ENCODE results near the gene HYCC2.
"Not testable (repeated sequence)": the region's sequence is repeated elsewhere in the genome, so short reads cannot be mapped to it uniquely, and the experiment has no call there.

Gene HYCC2

DNA sequence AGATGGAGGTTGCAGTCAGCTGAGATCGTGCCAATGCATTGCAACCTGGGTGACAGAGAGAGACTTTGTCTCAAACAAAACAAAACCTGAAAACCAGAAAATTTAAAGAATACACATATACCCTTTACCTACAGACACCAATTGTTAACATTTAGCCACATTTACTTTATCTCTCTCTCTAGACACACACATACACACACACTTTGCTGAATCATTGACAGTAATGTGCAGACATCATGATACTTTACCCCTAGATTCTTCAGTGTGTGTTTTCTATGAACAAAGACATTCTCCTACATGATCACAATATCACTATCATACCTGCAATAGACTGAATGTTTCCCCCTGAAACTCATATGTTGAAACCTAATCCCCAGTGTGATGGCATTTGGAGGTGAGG lies 34.3 kb upstream of the HYCC2 start:
- no peaks in the 10 kb centered on the region for H3K4me1 Mint-ChIP-seq (ENCODE audit: low read depth)
- H3K36me3 Mint-ChIP-seq (ENCODE audit: low read depth), result no peaks in the 10 kb centered on the region
- H3K27me3 Mint-ChIP-seq, result no peaks in the 10 kb centered on the region
- no peaks in the 10 kb centered on the region for H3K9me3 Mint-ChIP-seq
- no peak overlapping the region for H3K27ac Mint-ChIP-seq
- DNase-seq, result no peak
- H3K4me3 Mint-ChIP-seq, result no peak overlapping the region

DNA sequence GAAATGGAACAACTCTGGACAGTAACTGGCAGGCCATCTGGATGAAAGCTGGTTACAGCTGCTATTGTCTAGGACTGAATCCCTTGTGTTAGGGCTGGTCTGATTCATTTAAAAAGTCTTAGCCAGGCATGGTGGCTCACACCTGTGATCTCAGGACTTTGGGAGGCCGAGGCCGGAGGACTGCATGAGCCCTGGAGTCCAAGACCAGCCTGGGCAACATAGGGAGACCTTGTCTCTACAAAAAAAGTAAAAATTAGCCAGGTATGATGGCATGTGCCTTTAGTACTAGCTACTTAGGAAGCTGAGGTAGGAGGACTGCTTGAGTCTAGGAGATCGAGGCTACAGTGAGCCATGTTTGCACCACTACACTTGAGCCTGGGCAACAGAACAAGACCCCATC lies 29.0 kb upstream of the HYCC2 start:
- H3K4me1 Mint-ChIP-seq (ENCODE audit: low read depth), result peaks cover 2% of the 10 kb centered on the region
- no peaks in the 10 kb centered on the region for H3K9me3 Mint-ChIP-seq
- DNase-seq, result no peak
- no peaks in the 10 kb centered on the region for H3K27me3 Mint-ChIP-seq
- H3K36me3 Mint-ChIP-seq (ENCODE audit: low read depth), result no peaks in the 10 kb centered on the region
- no peak overlapping the region for H3K4me3 Mint-ChIP-seq
- H3K27ac Mint-ChIP-seq, result no peak overlapping the region

DNA sequence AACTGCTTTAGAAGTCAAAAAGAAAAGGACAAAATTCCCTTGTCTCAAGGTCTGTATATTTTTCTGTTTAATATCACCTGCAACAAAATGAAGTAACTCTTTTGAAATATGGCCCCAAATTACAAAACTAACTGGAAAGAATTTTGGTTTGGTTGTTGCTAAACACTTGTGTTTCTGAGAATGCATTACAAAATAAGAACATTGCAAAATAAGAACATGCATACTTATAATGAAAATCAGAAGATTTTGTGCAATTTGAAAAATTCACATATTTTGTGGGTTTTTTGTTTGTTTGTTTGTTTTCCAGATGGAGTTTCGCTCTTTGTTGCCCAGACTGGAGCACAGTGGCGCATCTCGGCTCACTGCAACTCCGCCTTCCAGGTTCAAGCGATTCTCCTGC lies 22.1 kb upstream of the HYCC2 start:
- Mint-ChIP-seq H3K27me3 (no peaks in the 10 kb centered on the region), H3K27ac (no peak overlapping the region), H3K36me3 (ENCODE audit: low read depth) (peaks cover 14% of the 10 kb centered on the region), H3K4me3 (no peak overlapping the region), H3K4me1 (ENCODE audit: low read depth) (peaks cover 5% of the 10 kb centered on the region), H3K9me3 (no peaks in the 10 kb centered on the region)
- DNase-seq, result no peak

DNA sequence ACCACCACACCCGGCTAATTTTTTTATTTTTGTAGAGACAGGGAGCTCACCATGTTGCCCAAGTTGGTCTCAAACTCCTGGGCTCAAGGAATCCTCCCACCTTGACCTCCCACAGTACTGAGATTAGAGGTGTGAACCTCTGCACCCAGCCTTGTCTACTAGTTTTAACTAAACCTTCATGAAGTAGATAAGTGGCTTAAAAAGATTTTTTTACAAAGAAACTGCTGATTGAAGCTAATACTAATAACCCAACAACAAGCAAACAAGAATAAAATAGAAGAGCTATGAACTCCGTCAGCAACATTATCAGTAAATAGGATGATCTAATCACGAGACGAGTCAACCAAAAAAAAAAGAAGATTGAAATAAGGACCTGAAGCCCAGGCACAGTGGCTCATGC lies 19.1 kb upstream of the HYCC2 start:
- Mint-ChIP-seq H3K27me3 (no peaks in the 10 kb centered on the region), H3K4me1 (ENCODE audit: low read depth) (peaks cover 3% of the 10 kb centered on the region), H3K9me3 (no peaks in the 10 kb centered on the region), H3K4me3 (no peak overlapping the region), H3K36me3 (ENCODE audit: low read depth) (peaks cover 39% of the 10 kb centered on the region), H3K27ac (peak overlapping the region; percentile 20)
- no peak for DNase-seq

DNA sequence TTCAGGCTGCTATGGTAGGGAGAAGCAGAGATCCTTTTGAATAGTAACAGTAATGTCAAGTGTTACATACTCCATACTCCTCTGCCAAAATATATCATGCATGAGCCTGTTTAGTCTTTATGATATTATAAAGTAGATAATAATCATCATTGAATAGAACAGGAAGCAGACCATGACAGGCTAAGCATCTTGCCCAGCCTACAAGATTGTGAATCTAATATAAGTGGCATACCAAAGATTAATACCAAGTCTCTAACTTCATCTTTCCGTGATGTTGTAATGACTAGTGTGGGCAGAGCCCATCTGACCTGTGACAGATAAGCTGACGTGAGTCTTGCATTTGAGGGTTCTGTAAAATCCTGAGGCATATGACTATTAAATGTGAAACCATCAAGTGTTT lies 13.4 kb upstream of the HYCC2 start:
- H3K27ac Mint-ChIP-seq, result peak overlapping the region; percentile 66
- peaks cover 74% of the 10 kb centered on the region for H3K36me3 Mint-ChIP-seq (ENCODE audit: low read depth)
- no peaks in the 10 kb centered on the region for H3K27me3 Mint-ChIP-seq
- H3K4me3 Mint-ChIP-seq, result no peak overlapping the region
- H3K9me3 Mint-ChIP-seq, result no peaks in the 10 kb centered on the region
- H3K4me1 Mint-ChIP-seq (ENCODE audit: low read depth), result peaks cover 10% of the 10 kb centered on the region
- no peak for DNase-seq

DNA sequence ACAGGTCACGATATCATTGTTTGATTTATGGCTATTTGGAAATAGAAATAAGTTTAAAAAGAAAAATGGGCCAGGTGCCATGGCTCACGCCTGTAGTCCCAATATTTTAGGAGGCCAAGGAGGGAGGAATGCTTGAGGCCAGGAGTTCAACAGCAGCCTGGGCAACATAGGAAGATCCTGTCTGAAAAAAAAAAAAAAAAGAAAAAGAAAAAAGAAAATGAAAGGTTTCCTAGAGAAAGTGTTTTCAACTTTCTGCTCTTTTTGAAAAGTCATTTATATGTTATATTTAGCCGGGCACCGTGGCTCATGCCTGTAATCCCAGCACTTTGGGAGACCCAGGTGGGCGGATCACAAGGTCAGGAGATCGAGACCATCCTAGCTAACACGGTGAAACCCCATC lies 3.5 kb upstream of the HYCC2 start:
- no peaks in the 10 kb centered on the region for H3K9me3 Mint-ChIP-seq
- DNase-seq, result no peak
- no peak overlapping the region for H3K4me3 Mint-ChIP-seq
- no peaks in the 10 kb centered on the region for H3K27me3 Mint-ChIP-seq
- H3K4me1 Mint-ChIP-seq (ENCODE audit: low read depth), result peaks cover 35% of the 10 kb centered on the region
- H3K27ac Mint-ChIP-seq, result peak overlapping the region; percentile 74
- H3K36me3 Mint-ChIP-seq (ENCODE audit: low read depth), result peaks cover 44% of the 10 kb centered on the region

DNA sequence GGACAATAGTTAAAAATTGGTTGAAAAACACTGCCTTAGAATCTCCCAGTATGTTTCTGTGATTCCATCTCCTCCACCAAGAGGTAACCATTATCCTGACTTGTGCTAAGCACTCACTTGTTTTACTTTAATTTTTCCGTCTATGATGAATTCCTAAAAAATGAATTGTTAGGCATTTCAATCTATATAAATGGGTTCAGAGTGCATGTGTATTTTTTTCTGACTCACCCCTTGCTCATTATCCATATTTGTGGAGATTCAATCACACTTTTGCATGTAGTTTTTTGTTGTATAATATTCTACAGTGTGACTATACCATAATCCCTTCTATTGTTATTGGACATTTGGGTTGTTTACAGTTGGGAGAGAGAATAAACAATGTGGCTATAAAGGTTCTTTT lies 1.6 kb upstream of the HYCC2 start:
- peaks cover 47% of the 10 kb centered on the region for H3K4me1 Mint-ChIP-seq (ENCODE audit: low read depth)
- no peak for DNase-seq
- H3K9me3 Mint-ChIP-seq, result no peaks in the 10 kb centered on the region
- H3K36me3 Mint-ChIP-seq (ENCODE audit: low read depth), result peaks cover 33% of the 10 kb centered on the region
- no peaks in the 10 kb centered on the region for H3K27me3 Mint-ChIP-seq
- H3K27ac Mint-ChIP-seq, result peak overlapping the region; percentile 76
- H3K4me3 Mint-ChIP-seq, result peak overlapping the region; percentile 94

DNA sequence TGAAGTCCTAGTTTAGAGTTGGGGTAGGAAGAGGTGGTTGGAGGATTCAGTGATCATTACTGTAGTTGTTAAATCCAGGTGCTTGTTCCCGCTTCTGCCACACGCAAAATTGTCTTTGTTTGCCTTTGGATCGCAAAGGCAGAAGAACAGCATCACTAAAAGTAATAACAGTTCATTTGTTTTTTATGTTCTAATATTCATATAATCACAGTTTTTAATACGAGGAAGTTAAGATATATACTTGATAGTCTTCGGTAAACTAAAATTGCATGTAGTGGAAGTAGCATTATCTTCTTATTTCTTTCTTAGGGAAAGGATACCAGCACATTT lies 695 bp upstream of the HYCC2 start:
- H3K9me3 Mint-ChIP-seq, result no peaks in the 10 kb centered on the region
- H3K27me3 Mint-ChIP-seq, result no peaks in the 10 kb centered on the region
- H3K4me3 Mint-ChIP-seq, result peak overlapping the region; percentile 94

DNA sequence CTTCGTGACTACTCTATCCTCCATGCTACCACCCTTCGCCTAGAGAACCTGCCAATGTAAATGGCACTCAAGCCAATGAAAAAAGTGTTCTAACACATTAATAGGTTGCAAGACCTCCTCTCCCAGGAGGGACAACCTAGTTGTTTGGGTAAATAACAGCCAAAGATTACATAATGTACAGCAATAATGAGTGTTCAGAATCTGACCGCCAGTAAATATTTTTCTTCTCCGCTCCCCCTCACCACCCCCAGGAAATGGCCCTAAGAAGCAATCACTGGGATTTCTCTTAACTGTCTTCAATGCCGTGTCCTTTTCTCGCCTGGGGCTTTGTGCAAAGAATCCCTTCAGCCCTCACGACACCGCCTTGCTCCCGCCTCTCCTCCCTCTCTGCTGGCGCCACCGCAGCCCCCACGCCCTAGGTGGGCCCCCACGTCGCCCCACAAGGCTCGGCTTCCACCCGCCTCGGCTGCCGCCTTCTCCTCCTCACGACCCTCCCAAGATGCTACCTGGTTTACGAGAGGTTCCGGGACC lies 458 bp downstream of the HYCC2 start:
- peaks cover 60% of the 10 kb centered on the region for H3K4me1 Mint-ChIP-seq (ENCODE audit: low read depth)

More for the DNA sequence above, 695 bp upstream of the HYCC2 start:
- peaks cover 52% of the 10 kb centered on the region for H3K4me1 Mint-ChIP-seq (ENCODE audit: low read depth)
- peak overlapping the region; percentile 95 for H3K27ac Mint-ChIP-seq
- H3K36me3 Mint-ChIP-seq (ENCODE audit: low read depth), result peaks cover 33% of the 10 kb centered on the region
- DNase-seq, result no peak

DNA sequence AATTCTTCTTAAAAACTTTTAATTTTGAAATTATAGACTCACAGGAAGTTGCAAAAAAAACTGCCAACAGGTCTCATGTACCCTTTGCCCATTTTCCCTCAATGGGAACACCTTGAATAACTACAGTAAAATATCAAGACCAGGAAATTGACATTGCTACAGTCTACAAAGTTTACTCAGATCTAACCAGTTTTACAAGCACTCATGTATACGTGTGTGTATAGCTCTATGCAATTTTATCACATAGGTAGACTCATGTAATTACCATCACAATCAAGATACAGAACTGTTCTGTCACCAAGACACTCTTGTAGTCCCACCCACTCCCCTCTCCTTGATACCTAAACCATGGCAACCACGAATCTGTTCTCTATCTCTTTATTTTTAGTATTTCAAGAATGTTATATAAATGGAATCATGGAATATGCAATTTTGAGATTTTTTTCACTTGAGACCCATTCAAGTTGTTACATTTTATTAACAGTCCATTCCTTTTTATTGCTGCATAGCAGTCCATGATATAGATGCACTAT lies 6.6 kb downstream of the HYCC2 start:
- Mint-ChIP-seq H3K4me1 (ENCODE audit: low read depth) (peaks cover 65% of the 10 kb centered on the region), H3K4me3 (no peak overlapping the region)
- no peak for DNase-seq

More for the DNA sequence above, 458 bp downstream of the HYCC2 start:
- Mint-ChIP-seq H3K4me3 (peak overlapping the region; percentile 94), H3K36me3 (ENCODE audit: low read depth) (peaks cover 37% of the 10 kb centered on the region), H3K27ac (peak overlapping the region; percentile 95), H3K9me3 (no peaks in the 10 kb centered on the region), H3K27me3 (no peaks in the 10 kb centered on the region)
- DNase-seq, result no peak

DNA sequence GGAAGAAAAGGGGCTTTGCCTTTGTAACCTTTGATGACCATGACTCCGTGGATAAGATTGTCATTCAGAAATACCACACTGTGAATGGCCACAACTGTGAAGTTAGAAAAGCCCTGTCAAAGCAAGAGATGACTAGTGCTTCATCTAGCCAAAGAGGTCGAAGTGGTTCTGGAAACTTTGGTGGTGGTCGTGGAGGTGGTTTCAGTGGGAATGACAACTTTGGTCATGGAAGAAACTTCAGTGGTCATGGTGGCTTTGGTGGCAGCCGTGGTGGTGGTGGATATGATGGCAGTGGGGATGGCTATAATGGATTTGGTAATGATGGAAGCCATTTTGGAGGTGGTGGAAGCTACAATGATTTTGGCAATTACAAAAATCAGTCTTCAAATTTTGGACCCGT lies 8.0 kb downstream of the HYCC2 start:
- Mint-ChIP-seq H3K4me3 (peak overlapping the region; percentile 50), H3K4me1 (ENCODE audit: low read depth) (peaks cover 65% of the 10 kb centered on the region), H3K27ac (peak overlapping the region; percentile 94), H3K36me3 (ENCODE audit: low read depth) (peaks cover 47% of the 10 kb centered on the region)
- H3K9me3 Mint-ChIP-seq, H3K27me3 Mint-ChIP-seq: not testable (repeated sequence)
- peak; percentile 54 for DNase-seq

More for the DNA sequence above, 6.6 kb downstream of the HYCC2 start:
- peaks cover 36% of the 10 kb centered on the region for H3K36me3 Mint-ChIP-seq (ENCODE audit: low read depth)
- no peaks in the 10 kb centered on the region for H3K9me3 Mint-ChIP-seq
- H3K27ac Mint-ChIP-seq, result no peak overlapping the region
- H3K27me3 Mint-ChIP-seq, result no peaks in the 10 kb centered on the region

DNA sequence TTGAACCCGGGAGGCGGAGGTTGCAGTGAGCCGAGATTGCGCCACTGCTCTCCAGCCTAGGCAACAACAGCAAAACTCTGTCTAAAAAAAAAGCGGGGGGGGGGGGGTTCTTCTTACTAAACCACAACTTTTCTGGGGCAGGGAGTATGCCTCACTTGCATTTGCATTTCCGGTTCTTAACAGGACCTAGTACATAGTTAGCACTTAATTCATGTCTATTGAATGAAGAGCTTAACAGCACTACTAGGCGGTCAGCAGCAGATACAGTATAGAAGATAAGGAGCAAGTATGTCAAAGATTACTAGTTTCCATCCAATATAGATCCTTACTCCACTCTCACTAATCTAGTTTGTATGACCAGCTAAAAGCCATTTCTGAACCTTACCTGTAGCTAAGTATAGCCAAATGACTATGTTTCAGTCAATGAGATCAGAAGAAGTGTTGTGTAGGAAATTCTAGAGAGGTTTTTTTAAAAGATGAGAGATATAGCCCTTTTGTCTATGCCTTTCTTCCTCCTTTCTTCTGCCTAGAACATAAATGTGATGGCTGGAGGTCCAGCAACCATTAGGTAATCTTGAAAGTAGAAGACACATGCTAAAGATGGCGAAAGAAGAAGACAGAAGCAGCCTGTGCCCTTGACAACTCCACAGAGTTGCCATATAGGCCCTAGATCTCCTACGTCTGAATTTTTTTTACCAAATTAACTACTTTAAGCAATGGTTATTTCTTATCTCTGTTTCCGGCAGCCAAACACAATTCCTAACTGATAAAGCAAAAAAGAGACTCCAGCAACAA lies 11.3 kb downstream of the HYCC2 start:
- Mint-ChIP-seq H3K27me3 (no peaks in the 10 kb centered on the region), H3K4me1 (ENCODE audit: low read depth) (peaks cover 54% of the 10 kb centered on the region), H3K4me3 (no peak overlapping the region), H3K36me3 (ENCODE audit: low read depth) (peaks cover 54% of the 10 kb centered on the region), H3K27ac (peak overlapping the region; percentile 48), H3K9me3 (no peaks in the 10 kb centered on the region)
- no peak for DNase-seq

DNA sequence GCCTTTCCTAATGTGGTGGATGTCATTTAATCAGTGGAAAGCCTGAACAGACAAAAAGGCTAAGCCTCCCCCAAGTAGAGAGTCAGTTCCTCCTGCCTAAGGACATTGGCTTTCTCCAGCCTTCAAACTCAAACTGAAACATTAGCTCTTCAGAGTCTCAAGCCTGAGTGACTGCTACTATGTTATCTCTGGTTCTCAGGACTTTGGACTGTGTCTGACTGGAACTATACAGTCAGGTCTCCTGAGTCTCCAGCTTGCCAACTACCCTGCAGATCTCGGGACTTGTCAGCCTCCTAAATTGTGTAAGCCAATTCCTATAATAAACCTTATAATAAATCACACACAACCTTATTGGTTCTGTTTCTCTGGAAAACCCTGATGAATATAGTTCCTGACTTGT lies 12.6 kb downstream of the HYCC2 start:
- no peaks in the 10 kb centered on the region for H3K27me3 Mint-ChIP-seq
- DNase-seq, result no peak
- H3K4me3 Mint-ChIP-seq, result no peak overlapping the region
- no peak overlapping the region for H3K27ac Mint-ChIP-seq
- peaks cover 57% of the 10 kb centered on the region for H3K36me3 Mint-ChIP-seq (ENCODE audit: low read depth)
- H3K4me1 Mint-ChIP-seq (ENCODE audit: low read depth), result peaks cover 48% of the 10 kb centered on the region
- H3K9me3 Mint-ChIP-seq, result no peaks in the 10 kb centered on the region

DNA sequence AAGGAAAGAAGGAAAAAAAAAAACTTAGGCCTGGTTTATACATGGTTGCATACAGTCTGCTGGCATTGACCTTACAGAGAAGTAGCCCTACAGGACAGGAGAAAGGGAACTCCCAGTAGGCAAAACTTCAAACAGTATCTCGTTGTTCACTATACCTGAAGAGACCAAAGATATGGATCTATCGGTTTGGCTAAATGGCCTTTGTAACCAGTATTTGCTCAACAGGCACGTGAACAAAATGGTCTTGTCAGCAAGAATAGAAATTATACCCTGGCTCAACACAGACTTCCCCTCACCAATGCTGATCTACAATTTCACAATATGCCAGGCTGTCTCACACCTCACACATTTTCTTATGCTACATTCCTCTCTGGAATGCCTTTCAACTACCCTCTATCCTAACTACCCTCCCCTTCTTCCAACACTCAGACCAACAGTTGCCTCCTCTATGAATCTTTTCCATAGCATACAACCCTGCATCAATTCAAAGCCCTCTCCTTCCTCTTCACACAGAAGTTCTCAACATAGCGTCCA lies 13.7 kb downstream of the HYCC2 start:
- H3K36me3 Mint-ChIP-seq (ENCODE audit: low read depth), result peaks cover 54% of the 10 kb centered on the region
- DNase-seq, result no peak
- H3K27ac Mint-ChIP-seq, result no peak overlapping the region
- peaks cover 40% of the 10 kb centered on the region for H3K4me1 Mint-ChIP-seq (ENCODE audit: low read depth)
- no peak overlapping the region for H3K4me3 Mint-ChIP-seq
- H3K9me3 Mint-ChIP-seq, result no peaks in the 10 kb centered on the region
- H3K27me3 Mint-ChIP-seq, result no peaks in the 10 kb centered on the region

DNA sequence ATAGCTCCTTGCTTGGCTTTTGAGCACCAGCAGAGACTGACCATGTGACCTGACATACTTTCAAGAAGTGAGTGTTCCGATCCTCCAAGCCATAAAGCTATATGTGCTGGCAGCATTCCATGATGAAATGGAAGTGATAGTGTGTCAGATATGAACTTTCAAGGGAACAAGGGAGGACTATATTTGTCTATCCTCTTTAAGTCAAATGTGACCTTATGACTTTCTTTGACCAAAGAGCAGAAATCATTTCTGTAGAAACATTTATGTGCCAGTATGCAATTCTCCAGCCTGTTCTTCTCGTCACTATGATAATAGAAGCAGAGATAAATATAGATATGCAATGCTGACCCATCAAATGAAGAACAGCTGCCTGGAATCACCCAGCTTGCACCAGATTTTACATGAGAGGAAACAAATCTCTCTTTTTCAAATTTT lies 14.4 kb downstream of the HYCC2 start:
- H3K4me3 Mint-ChIP-seq, result no peak overlapping the region
- H3K4me1 Mint-ChIP-seq (ENCODE audit: low read depth), result peaks cover 43% of the 10 kb centered on the region
- no peak overlapping the region for H3K27ac Mint-ChIP-seq
- no peak for DNase-seq
- H3K9me3 Mint-ChIP-seq, result no peaks in the 10 kb centered on the region
- H3K27me3 Mint-ChIP-seq, result no peaks in the 10 kb centered on the region
- H3K36me3 Mint-ChIP-seq (ENCODE audit: low read depth), result peaks cover 58% of the 10 kb centered on the region

All from activated T-cell treated with anti-CD3 and anti-CD28 coated beads, Interleukin-2, amount 50 U/mL, for 24 hours (primary cell).